Measurements from ENCODE around the gene STAC3.

DNA sequence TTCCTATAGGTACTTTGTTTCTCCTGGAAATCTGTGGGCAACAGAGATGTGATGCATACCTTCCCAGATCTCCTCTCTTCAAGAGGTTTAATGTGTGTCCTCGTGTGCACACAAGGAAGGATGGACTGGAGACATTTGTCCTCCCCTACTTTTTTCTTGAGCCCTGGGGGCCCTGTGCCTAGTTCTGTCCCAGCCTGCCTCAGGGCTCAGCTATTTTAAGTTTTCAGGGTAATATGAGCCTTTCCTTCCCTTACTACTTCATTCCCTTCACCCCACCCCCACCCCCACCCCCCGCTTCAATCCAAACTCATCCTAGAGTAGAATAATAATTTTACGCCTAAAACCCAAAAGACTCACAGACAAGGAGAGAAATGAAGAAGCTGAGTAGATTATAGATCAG is 446 bp downstream of the STAC3 start:
- TF ChIP-seq POLR2A (IDR thresholded peaks at IDR 0.05): no peak
- TF ChIP-seq, protein P1, sequence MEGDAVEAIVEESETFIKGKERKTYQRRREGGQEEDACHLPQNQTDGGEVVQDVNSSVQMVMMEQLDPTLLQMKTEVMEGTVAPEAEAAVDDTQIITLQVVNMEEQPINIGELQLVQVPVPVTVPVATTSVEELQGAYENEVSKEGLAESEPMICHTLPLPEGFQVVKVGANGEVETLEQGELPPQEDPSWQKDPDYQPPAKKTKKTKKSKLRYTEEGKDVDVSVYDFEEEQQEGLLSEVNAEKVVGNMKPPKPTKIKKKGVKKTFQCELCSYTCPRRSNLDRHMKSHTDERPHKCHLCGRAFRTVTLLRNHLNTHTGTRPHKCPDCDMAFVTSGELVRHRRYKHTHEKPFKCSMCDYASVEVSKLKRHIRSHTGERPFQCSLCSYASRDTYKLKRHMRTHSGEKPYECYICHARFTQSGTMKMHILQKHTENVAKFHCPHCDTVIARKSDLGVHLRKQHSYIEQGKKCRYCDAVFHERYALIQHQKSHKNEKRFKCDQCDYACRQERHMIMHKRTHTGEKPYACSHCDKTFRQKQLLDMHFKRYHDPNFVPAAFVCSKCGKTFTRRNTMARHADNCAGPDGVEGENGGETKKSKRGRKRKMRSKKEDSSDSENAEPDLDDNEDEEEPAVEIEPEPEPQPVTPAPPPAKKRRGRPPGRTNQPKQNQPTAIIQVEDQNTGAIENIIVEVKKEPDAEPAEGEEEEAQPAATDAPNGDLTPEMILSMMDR (IDR thresholded peaks at IDR 0.05): no peak
